Neuron (in vitro differentiated cells): Measurements from ENCODE around the gene GRPEL1.
"Not testable (repeated sequence)": the region's sequence is repeated elsewhere in the genome, so short reads cannot be mapped to it uniquely, and the experiment has no call there.

ENCODE experiments used
- H2AFZ ChIP-seq: one replicate; pipeline ENCODE4 v1.6.1; 2013; ENCODE audit warnings: low read depth, mild to moderate bottlenecking, inconsistent platforms, low read length, moderate library complexity
- H3K27me3 ChIP-seq: one replicate; pipeline ENCODE4 v1.6.1; 2013; ENCODE audit warnings: low read length; ENCODE audit not compliant: insufficient read depth
- H3K36me3 ChIP-seq: one replicate; pipeline ENCODE4 v1.6.1; 2013; ENCODE audit warnings: low read length; ENCODE audit not compliant: insufficient read depth
- H3K4me1 ChIP-seq: one replicate; pipeline ENCODE4 v1.6.1; 2013; ENCODE audit warnings: low read length; ENCODE audit not compliant: insufficient read depth
- H3K4me3 ChIP-seq: 2 replicates; pipeline ENCODE4 v1.5.1; 2013; ENCODE audit warnings: mild to moderate bottlenecking, low read length, moderate library complexity
- H3K9me3 ChIP-seq: one replicate; pipeline ENCODE4 v1.6.1; 2013; ENCODE audit warnings: low read length

Gene GRPEL1

DNA sequence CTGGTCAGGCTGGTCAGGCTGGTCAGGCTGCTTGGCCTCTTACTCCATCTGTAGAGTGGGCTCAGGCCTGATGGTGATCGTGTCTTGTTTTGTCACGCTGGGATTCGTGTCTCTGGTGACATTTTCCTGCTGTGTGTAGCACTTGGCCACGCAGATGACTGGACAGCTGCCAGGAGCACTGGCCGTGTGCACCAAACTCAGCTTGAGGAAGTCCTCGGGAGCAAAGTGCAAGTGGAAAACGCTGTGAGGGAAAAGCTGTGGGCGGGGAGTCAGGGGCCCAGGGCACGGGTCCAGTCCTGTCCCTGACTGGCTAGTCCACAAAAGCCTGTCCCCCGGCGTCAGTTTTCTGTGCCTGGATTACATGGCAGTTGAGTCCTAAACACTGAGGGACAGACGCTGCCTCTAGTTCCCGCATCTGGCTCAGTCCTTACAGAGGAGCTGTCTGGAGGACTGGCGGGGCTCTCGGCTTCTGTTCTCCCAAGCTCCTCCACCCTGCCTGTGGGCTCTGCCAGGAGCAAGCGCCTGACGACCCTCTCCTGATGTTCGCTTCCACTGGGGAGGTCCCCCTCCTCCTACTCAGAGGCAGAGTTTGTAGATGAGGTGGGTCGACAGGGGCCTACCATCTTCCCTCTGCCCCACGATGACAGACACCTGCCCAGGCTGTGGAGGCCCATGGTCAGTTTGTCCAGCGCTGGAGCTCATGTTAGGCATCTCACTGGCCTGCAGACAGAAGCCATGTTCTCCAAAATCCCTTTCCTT, 35.9 kb upstream of the GRPEL1 start:
- H3K4me1 ChIP-seq = peaks cover 7% of the 10 kb centered on the region
- peak overlapping the region; percentile 6 for H3K4me3 ChIP-seq
- H3K36me3 ChIP-seq = no peaks in the 10 kb centered on the region
- H3K9me3 ChIP-seq = no peaks in the 10 kb centered on the region
- no peak overlapping the region for H2AFZ ChIP-seq
- peaks cover 10% of the 10 kb centered on the region for H3K27me3 ChIP-seq

DNA sequence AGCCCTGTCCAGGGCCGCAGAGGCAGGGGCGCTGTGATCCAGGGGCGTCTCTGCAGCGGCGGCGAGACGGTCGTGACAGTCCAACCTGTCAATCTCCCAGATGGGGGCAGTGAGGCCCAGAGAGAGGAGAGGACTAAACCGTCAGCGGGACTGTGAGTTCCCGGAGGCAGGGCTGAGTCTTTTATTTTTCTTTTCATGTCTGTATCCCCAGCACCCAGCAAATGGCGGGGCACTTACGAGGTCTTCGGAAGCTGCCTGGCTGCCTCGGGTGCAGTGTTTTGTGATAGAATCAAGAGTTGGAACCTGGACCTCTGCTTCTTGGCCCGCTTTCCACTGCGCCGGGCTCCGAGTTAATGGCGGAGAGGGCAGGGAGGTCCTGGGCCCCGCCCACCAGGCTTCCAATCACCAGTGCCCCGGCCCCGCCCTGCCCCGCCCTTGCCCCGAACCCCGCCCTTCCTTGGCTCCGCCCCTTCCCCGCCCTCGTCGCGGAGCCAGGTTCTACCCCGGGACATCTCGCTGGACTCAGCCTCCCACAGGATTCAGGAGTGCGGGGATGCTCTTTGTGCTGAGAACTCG, 35.3 kb upstream of the GRPEL1 start:
- H3K4me1 ChIP-seq = peaks cover 7% of the 10 kb centered on the region
- H3K27me3 ChIP-seq = peaks cover 14% of the 10 kb centered on the region
- H2AFZ ChIP-seq = peak overlapping the region; percentile 42
- H3K36me3 ChIP-seq = no peaks in the 10 kb centered on the region
- peak overlapping the region; percentile 54 for H3K4me3 ChIP-seq
- H3K9me3 ChIP-seq = no peaks in the 10 kb centered on the region

DNA sequence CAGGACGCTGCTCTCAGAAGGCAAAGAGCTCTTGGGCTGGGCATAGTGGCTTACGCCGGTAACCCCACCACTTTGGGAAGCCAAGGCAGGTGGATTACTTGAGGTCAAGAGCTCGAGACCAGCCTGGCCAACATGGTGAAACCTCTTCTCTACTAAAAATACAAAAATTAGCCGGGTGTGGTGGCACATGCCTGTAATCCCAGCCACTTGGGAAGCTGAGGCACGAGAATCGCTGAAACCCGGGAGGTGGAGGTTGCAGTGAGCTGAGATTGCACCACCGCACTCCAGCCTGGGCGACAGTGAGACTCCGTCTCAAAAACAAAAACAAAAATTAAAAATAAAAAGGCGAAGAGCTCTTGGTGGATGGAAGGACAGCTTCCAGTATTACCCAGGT, 34.6 kb upstream of the GRPEL1 start:
- peak overlapping the region; percentile 54 for H3K4me3 ChIP-seq
- not testable (repeated sequence) for H3K4me1 ChIP-seq, H3K9me3 ChIP-seq, H2AFZ ChIP-seq, H3K36me3 ChIP-seq
- H3K27me3 ChIP-seq = peaks cover 17% of the 10 kb centered on the region

DNA sequence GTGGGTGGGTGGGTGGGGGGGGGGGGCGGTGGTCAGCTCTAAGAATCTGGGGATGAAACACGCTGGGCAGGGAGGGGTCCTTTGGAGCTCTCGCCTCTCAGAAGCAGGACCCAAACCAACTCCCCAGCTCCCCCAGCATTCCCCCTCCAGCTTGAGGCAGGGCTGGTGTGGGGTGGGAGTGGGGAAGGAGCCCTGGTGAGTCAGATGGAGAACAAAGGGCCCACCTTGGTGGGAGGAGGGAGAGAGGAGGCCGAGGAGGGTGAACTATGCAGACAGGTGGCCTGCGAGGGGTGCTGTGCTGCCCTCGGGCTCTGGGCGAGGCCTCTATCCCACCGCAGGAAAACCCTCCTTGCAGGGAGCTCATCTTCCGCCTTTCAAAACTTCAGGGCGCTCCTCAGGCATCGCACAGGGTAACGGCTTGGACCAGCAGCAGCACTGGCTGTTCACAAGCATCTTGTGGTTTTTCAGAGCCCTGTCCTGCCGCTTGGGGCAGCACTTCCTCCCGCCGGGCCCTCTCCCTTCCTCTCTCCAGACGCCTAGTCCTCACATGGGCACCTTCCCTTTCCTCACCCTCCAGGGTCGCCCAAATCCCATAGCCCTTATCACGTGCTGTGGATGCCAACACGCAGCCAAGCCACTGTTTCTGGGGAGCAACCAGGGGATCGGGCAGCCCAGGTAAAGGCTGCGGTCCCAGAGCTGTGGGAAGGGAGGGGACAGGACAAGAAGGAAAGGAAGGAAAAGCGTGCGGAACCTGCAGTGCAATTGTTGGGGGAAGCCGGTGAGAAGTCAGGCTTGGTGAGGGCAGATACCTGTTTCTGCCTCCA, 34.0 kb upstream of the GRPEL1 start:
- Histone ChIP-seq H3K4me3 (peak overlapping the region; percentile 35), H3K36me3 (no peaks in the 10 kb centered on the region), H3K27me3 (peaks cover 17% of the 10 kb centered on the region), H2AFZ (no peak overlapping the region), H3K4me1 (peaks cover 7% of the 10 kb centered on the region), H3K9me3 (no peaks in the 10 kb centered on the region)

DNA sequence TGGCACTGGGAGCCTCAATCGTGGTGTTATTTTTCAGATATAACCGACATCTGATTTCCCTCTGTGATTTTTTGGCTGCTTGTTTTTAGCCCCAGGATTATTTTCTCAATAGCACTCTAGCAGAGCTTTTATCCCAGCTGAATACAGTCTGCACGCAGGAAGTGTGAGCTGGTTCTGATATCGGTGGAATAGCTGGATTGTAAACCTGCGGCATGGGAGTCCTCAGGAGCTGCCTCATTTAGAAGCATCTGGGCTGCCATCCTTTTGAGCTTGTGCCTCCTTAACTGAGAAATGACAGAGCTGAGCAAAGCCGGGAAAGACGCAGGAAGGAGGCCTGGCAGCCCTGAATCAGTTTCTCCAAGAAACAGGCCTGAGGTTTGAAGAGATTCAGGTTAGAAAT, 28.4 kb upstream of the GRPEL1 start:
- Histone ChIP-seq H3K4me3 (no peak overlapping the region), H3K27me3 (peaks cover 7% of the 10 kb centered on the region), H2AFZ (no peak overlapping the region), H3K36me3 (no peaks in the 10 kb centered on the region), H3K4me1 (no peaks in the 10 kb centered on the region), H3K9me3 (no peaks in the 10 kb centered on the region)

DNA sequence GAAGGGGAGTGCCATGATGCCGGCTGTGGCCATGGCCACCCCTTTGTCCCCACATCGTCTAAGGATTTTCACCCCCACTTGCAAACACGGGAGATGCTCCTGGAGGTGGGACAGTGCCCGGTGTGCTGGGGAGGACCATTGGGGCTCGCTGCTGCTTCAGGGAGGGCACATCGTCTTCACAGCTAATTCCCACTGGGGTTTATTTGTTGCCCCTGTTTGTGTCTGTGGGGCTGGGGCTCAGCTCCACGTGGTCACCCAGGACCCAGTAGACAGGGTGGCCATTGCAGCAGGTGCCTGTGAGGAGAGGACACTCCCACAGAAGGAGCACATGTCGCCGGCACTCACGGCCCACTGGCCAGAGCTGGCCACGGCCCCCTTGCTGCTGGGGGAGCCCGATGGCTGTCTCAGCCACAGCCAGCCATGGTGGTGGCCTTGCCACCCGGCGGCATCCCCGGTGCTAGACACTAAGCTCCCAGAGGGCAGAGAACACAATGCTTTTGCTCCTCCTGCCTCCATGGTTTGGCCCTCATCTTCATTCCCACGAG, 27.8 kb upstream of the GRPEL1 start:
- no peaks in the 10 kb centered on the region for H3K4me1 ChIP-seq
- H3K9me3 ChIP-seq = no peaks in the 10 kb centered on the region
- no peaks in the 10 kb centered on the region for H3K36me3 ChIP-seq
- H2AFZ ChIP-seq = no peak overlapping the region
- H3K4me3 ChIP-seq = no peak overlapping the region
- H3K27me3 ChIP-seq = peaks cover 7% of the 10 kb centered on the region

DNA sequence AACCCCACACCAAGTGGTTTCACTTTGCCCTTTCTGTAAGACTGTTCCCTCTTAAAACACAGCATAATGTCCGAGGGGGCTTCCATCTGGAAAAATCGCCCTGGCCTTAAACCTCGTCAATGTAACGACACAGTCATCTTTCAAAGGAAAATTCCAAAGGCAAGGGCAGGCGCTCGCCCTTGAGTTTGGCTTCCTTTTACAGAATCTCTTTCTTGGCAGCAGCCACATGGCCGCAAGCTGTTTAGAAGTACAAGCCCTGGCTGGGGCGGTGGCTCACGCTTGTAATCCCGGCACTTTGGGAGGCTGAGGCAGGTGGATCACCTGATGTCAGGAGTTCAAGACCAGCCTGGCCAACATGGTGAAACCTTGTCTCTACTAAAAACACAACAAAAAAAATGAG, 27.1 kb upstream of the GRPEL1 start:
- no peaks in the 10 kb centered on the region for H3K4me1 ChIP-seq
- H2AFZ ChIP-seq = no peak overlapping the region
- no peaks in the 10 kb centered on the region for H3K36me3 ChIP-seq
- no peak overlapping the region for H3K4me3 ChIP-seq
- no peaks in the 10 kb centered on the region for H3K9me3 ChIP-seq
- H3K27me3 ChIP-seq = peaks cover 7% of the 10 kb centered on the region

DNA sequence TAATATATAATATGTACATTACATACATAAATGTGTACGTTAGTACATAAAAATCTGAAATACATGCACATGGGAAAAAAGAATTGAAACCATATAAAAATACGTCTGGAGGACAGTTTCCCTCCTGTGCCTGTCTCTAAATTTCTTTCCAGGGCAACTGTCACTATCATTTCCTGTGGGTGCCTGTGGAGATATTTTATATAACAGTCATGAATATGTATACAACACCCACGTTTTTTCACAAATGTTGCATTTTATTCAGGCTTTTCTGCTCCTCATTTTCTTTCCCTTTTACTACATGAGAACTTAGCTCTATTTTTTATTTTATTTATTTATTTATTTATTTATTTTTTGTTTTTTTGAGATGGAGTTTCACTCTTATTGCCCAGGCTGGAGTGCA, 24.2 kb upstream of the GRPEL1 start:
- Histone ChIP-seq H3K27me3 (peaks cover 3% of the 10 kb centered on the region), H3K4me1 (no peaks in the 10 kb centered on the region), H3K4me3 (no peak overlapping the region), H3K36me3 (no peaks in the 10 kb centered on the region), H3K9me3 (no peaks in the 10 kb centered on the region), H2AFZ (no peak overlapping the region)

DNA sequence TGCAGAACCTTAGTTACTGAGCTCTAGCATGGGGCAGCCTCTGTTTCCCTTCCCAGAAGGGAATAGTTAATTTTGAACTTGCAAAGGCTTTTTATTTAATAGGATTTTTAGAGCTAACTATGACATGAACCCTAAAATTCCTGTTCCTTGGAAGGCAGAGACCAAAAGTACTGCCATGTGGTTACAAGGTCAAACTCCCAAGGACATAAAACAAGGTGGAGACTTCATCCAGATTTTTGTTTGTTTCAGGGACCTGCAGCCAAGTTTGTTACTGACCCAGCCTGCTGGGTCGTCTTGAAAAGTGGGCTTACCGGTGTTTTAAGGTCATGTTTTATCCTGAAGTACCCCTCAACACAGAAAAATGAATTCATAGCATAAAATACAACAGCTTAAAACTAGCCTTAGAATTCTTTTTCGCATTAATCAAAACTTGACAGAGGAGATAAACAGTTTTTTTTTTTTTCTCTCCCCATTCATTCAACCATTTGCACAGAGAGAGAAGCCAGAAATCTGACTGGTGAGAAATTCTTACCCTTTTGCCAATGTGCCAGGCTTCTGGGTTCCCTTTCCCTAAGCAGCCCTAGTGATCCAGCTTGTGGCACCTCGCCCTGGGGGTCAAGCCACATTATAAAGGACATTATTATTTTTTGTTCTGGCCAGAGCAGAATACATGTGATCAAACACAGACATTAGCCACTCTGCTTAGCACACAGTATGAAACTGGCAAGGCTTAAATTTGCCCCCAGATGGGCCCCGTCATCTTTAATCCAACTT, 21.5 kb upstream of the GRPEL1 start:
- Histone ChIP-seq H3K4me3 (no peak overlapping the region), H3K4me1 (no peaks in the 10 kb centered on the region), H2AFZ (no peak overlapping the region), H3K9me3 (no peaks in the 10 kb centered on the region), H3K27me3 (peaks cover 3% of the 10 kb centered on the region), H3K36me3 (no peaks in the 10 kb centered on the region)

DNA sequence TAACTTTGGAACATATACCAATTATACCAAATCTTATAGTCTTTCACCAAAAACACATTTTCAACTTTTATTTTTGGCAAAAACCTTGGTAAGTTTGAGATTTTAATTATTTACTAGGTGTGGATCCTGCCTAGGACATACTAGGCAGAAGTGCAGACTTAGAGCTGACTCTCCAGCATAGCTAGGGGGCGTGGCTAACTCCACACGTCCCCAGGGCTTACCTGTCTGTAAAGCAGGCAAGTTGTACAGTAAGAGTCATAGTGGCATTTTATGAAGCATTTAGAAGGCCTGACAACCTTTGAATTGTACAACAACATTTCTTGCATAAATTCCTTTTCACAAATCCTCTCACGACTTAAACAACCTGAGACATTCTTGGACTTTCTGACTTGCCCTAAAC, 19.2 kb upstream of the GRPEL1 start:
- Histone ChIP-seq H3K27me3 (peaks cover 9% of the 10 kb centered on the region), H2AFZ (no peak overlapping the region), H3K9me3 (no peaks in the 10 kb centered on the region), H3K4me1 (no peaks in the 10 kb centered on the region), H3K36me3 (no peaks in the 10 kb centered on the region), H3K4me3 (no peak overlapping the region)

DNA sequence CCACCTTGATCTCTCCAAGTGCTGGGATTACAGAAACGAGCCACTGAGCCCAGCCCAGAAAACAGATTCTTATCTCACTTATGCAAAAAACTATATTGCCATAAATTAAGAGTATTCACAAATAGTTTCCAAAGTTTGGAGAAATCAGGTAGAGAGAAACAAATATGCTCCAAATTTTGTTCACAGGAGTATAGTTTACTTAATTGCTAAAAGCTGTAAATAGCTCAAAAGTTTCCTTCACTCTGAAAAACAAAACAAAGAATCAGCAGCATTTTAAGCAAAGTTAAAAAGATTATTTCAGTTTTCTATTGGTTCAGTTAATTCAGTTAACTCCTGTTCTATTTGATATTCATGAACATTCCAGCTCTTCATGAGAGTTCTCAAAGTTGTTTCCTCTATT, 18.5 kb upstream of the GRPEL1 start:
- Histone ChIP-seq H3K4me1 (no peaks in the 10 kb centered on the region), H3K4me3 (no peak overlapping the region), H3K36me3 (no peaks in the 10 kb centered on the region), H2AFZ (no peak overlapping the region), H3K9me3 (no peaks in the 10 kb centered on the region), H3K27me3 (peaks cover 9% of the 10 kb centered on the region)

DNA sequence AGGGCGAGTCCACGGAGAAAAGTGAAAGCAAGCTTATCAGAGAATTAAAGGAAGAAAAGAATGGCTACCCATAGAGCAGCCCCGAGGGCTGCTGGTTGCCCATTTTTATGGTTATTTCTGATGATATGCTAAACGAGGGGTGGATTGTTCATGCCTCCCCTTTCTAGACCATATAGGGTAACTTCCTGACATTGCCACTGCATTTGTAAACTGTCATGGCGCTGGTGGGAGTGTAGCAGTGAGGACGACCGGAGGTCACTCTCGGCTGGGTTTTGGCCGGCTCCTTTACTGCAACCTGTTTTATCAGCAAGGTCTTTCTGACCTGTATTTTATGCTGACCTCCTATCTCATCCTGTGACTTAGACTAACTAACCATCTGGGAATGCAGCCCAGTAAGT, 16.7 kb upstream of the GRPEL1 start:
- H3K27me3 ChIP-seq, H3K4me3 ChIP-seq, H3K4me1 ChIP-seq, H3K9me3 ChIP-seq, H3K36me3 ChIP-seq, H2AFZ ChIP-seq: not testable (repeated sequence)
